Adrenal gland (tissue), 5 donors: ENCODE measurements around the gene ADARB2.

Experiments
- CTCF ChIP-seq, 6 experiments: fragments of 450-650 bp in 4 of 6; fragments of 200-600 bp in 2 of 6; sonication (generic) in 1 of 6; IDR thresholded peaks; 1 replicate in 5 of 6; 2 replicates in 1 of 6; pipeline versions ENCODE4 v1.5.1 to v1.8.0; 2016 to 2021; ENCODE audit warnings: antibody characterized with exemption in 6 of 6, mild to moderate bottlenecking in 2 of 6, moderate library complexity in 1 of 6
- POLR2A ChIP-seq, 2 donors: fragments of 450-650 bp; IDR thresholded peaks; one replicate each; pipeline ENCODE4 v1.6.1; 2017; ENCODE audit warnings: antibody characterized with exemption in 2 of 2, mild to moderate bottlenecking in 2 of 2, moderate library complexity in 1 of 2
- donor health status: DM: no; HTN: no; CAD: no.

GRCh38 chr10:1401071-1401965 is 336.0 kb downstream of the ADARB2 start:
- TF ChIP-seq POLR2A (IDR thresholded peaks at IDR 0.05) (no peak), CTCF (IDR thresholded peaks at IDR 0.05) (no peak)
